GM12891 (cell line): ENCODE measurements around the gene GPR171.

Experiments
- POLR2A ChIP-seq: IDR thresholded peaks from 2 replicates; pipeline ENCODE4 v1.6.1; 2011; ENCODE audit warnings: low read depth, low read length, control low read depth
- POLR2AphosphoS5 ChIP-seq: IDR thresholded peaks from 2 replicates; pipeline ENCODE4 v1.6.1; 2011; ENCODE audit warnings: low read depth, low read length, control low read depth

GRCh38 chr3:151225040-151225975, 22.3 kb upstream of the GPR171 start:
- TF ChIP-seq POLR2AphosphoS5 (no peak), POLR2A (no peak)
